GM19452 (cell line): ENCODE data around the gene CALHM2.

Experiments
- ATAC-seq: cut with Tn5 transposase; IDR thresholded peaks from one replicate; pipeline ENCODE4 v1.9.1; 2021; ENCODE audit not compliant: unreplicated experiment

The CALHM2 gene

GRCh38 chr10:103476046-103476768 lies 24.0 kb upstream of the CALHM2 start:
- ATAC-seq: no peak

- no peak for ATAC-seq
Measured at GRCh38 chr10:103475437-103475836, 23.3 kb upstream of the CALHM2 start.

- ATAC-seq: no peak
Measured at GRCh38 chr10:103474077-103474476, 21.9 kb upstream of the CALHM2 start.

- no peak for ATAC-seq
Measured at GRCh38 chr10:103473261-103473671, 21.1 kb upstream of the CALHM2 start.

GRCh38 chr10:103472005-103472404 lies 19.8 kb upstream of the CALHM2 start:
- ATAC-seq: peak; percentile 28

- peak; percentile 65 for ATAC-seq
Measured at GRCh38 chr10:103470761-103471653, 18.8 kb upstream of the CALHM2 start.

GRCh38 chr10:103469201-103469600 lies 17.0 kb upstream of the CALHM2 start:
- no peak for ATAC-seq

- ATAC-seq: peak; percentile 23
Measured at GRCh38 chr10:103467406-103467805, 15.2 kb upstream of the CALHM2 start.

GRCh38 chr10:103466734-103467133 lies 14.6 kb upstream of the CALHM2 start:
- ATAC-seq: no peak

GRCh38 chr10:103465411-103466179 lies 13.4 kb upstream of the CALHM2 start:
- ATAC-seq: no peak

- no peak for ATAC-seq
Measured at GRCh38 chr10:103463499-103463898, 11.3 kb upstream of the CALHM2 start.

- ATAC-seq: no peak
Measured at GRCh38 chr10:103459615-103460014, 7.4 kb upstream of the CALHM2 start.

GRCh38 chr10:103458720-103459119 lies 6.5 kb upstream of the CALHM2 start, which contains the start of gene CALHM1:
Gene CALHM1 (minus strand): TSS chr10:103458900. CDS start chr10:103458751, 149 bp downstream.
- no peak for ATAC-seq

- no peak for ATAC-seq
Measured at GRCh38 chr10:103457896-103458583, 5.9 kb upstream of the CALHM2 start.

- no peak for ATAC-seq
Measured at GRCh38 chr10:103457176-103457712, 5.1 kb upstream of the CALHM2 start.

GRCh38 chr10:103456074-103456660 lies 4.0 kb upstream of the CALHM2 start:
- ATAC-seq: no peak

GRCh38 chr10:103455235-103455634 lies 3.1 kb upstream of the CALHM2 start:
- ATAC-seq: no peak

- ATAC-seq: no peak
Measured at GRCh38 chr10:103454026-103454425, 1.9 kb upstream of the CALHM2 start.

- ATAC-seq: no peak
Measured at GRCh38 chr10:103452506-103453230, 498 bp upstream of the CALHM2 start.
